ENCODE measurements around the gene SEMA4C.
"Not testable (repeated sequence)": the region's sequence is repeated elsewhere in the genome, so short reads cannot be mapped to it uniquely, and the experiment has no call there.

The SEMA4C gene

GRCh38 chr2:96863575-96864342, 6.1 kb downstream of the SEMA4C start:
- H3K27me3 ChIP-seq (ENCODE audit: control insufficient read depth in 1 of 2, insufficient read depth in 1 of 2, low read length in 2 of 2) = no peaks in the 10 kb centered on the region
- H3K36me3 ChIP-seq (ENCODE audit: control insufficient read depth in 1 of 2, insufficient read depth in 2 of 2, low read depth in 1 of 2, low read length in 2 of 2) = peaks cover 70 to 71% of the 10 kb centered on the region in 2 experiments
- H3K79me1 ChIP-seq (replicated peaks; ENCODE audit: low read length, poor library complexity, severe bottlenecking) = peaks cover 43% of the 10 kb centered on the region
- no peak overlapping the region for H2BK120ac ChIP-seq (ENCODE audit: low read depth, low read length)
- no peak overlapping the region for H3K27ac ChIP-seq (ENCODE audit: low read length, poor library complexity, severe bottlenecking)
- H2BK12ac ChIP-seq (ENCODE audit: low read length in 2 of 2) = no peak overlapping the region
- H4K91ac ChIP-seq (ENCODE audit: low read length) = no peak overlapping the region
- 97% methylated on average over 19 of the region's 19 CpGs for WGBS
- H2AFZ ChIP-seq (ENCODE audit: low read depth, low read length) = no peak overlapping the region
- no peak overlapping the region for H2BK15ac ChIP-seq (ENCODE audit: low read depth, poor library complexity, severe bottlenecking)
- no peak overlapping the region for H3K23ac ChIP-seq (ENCODE audit: low read length in 2 of 2)
- DNase-seq = no peak
- H4K8ac ChIP-seq (ENCODE audit: low read length) = no peak overlapping the region
- H2BK5ac ChIP-seq (ENCODE audit: low read depth, low read length, poor library complexity, severe bottlenecking) = no peak overlapping the region
- H3K9me3 ChIP-seq (ENCODE audit: control insufficient read depth, low read length) = no peaks in the 10 kb centered on the region
- H3K4ac ChIP-seq (ENCODE audit: low read depth in 1 of 2, low read length in 2 of 2) = no peak overlapping the region
- H3K4me1 ChIP-seq (ENCODE audit: control insufficient read depth, insufficient read depth, low read depth, low read length) = peaks cover 33% of the 10 kb centered on the region
- H3K4me3 ChIP-seq (ENCODE audit: insufficient read depth in 1 of 2, low read depth in 1 of 2, low read length in 2 of 2) = no peak overlapping the region
- no peak overlapping the region for H3K9ac ChIP-seq (ENCODE audit: low read length)
- H3K18ac ChIP-seq (ENCODE audit: low read depth in 1 of 2, low read length in 2 of 2) = no peak overlapping the region
- H3K14ac ChIP-seq (ENCODE audit: low read length in 2 of 2) = no peak overlapping the region
- H3K4me2 ChIP-seq (ENCODE audit: low read length, poor library complexity, severe bottlenecking) = no peak overlapping the region
- H2AK5ac ChIP-seq (ENCODE audit: low read length, severe bottlenecking) = no peak overlapping the region

GRCh38 chr2:96863056-96863455, 6.8 kb downstream of the SEMA4C start:
- 90% methylated on average over 3 of the region's 4 CpGs for WGBS
- not testable (repeated sequence) for H3K27ac ChIP-seq (ENCODE audit: low read length, poor library complexity, severe bottlenecking); H2BK120ac ChIP-seq (ENCODE audit: low read depth, low read length)

GRCh38 chr2:96861074-96861473, 8.8 kb downstream of the SEMA4C start:
- Histone ChIP-seq H3K4me1 (ENCODE audit: control insufficient read depth, insufficient read depth, low read depth, low read length) (peaks cover 25% of the 10 kb centered on the region), H2BK5ac (ENCODE audit: low read depth, low read length, poor library complexity, severe bottlenecking) (no peak overlapping the region), H2AFZ (ENCODE audit: low read depth, low read length) (no peak overlapping the region), H2BK15ac (ENCODE audit: low read depth, poor library complexity, severe bottlenecking) (no peak overlapping the region), H3K36me3 (ENCODE audit: control insufficient read depth in 1 of 2, insufficient read depth in 2 of 2, low read depth in 1 of 2, low read length in 2 of 2) (peaks cover 58 to 59% of the 10 kb centered on the region in 2 experiments), H3K4me3 (ENCODE audit: insufficient read depth in 1 of 2, low read depth in 1 of 2, low read length in 2 of 2) (no peak overlapping the region), H3K27ac (ENCODE audit: low read length, poor library complexity, severe bottlenecking) (no peak overlapping the region), H3K18ac (ENCODE audit: low read depth in 1 of 2, low read length in 2 of 2) (no peak overlapping the region), H2BK12ac (ENCODE audit: low read length in 2 of 2) (no peak overlapping the region), H3K9me3 (ENCODE audit: control insufficient read depth, low read length) (no peaks in the 10 kb centered on the region), H3K27me3 (ENCODE audit: control insufficient read depth in 1 of 2, insufficient read depth in 1 of 2, low read length in 2 of 2) (no peaks in the 10 kb centered on the region), H2BK120ac (ENCODE audit: low read depth, low read length) (no peak overlapping the region), H4K8ac (ENCODE audit: low read length) (no peak overlapping the region), H3K9ac (ENCODE audit: low read length) (no peak overlapping the region), H2AK5ac (ENCODE audit: low read length, severe bottlenecking) (no peak overlapping the region), H3K4ac (ENCODE audit: low read depth in 1 of 2, low read length in 2 of 2) (no peak overlapping the region), H3K14ac (ENCODE audit: low read length in 2 of 2) (no peak overlapping the region), H4K91ac (ENCODE audit: low read length) (no peak overlapping the region), H3K23ac (ENCODE audit: low read length in 2 of 2) (no peak overlapping the region), H3K79me1 (replicated peaks; ENCODE audit: low read length, poor library complexity, severe bottlenecking) (peaks cover 54% of the 10 kb centered on the region), H3K4me2 (ENCODE audit: low read length, poor library complexity, severe bottlenecking) (no peak overlapping the region)
- no peak for DNase-seq
- 96% methylated on average over 17 of the region's 17 CpGs for WGBS

More at GRCh38 chr2:96863056-96863455, 6.8 kb downstream of the SEMA4C start:
- H2AK5ac ChIP-seq (ENCODE audit: low read length, severe bottlenecking); H3K14ac ChIP-seq (ENCODE audit: low read length in 2 of 2); H4K8ac ChIP-seq (ENCODE audit: low read length); H3K4ac ChIP-seq (ENCODE audit: low read depth in 1 of 2, low read length in 2 of 2); H3K23ac ChIP-seq (ENCODE audit: low read length in 2 of 2); H3K4me3 ChIP-seq (ENCODE audit: insufficient read depth in 1 of 2, low read depth in 1 of 2, low read length in 2 of 2); DNase-seq; H3K9me3 ChIP-seq (ENCODE audit: control insufficient read depth, low read length); H3K4me2 ChIP-seq (ENCODE audit: low read length, poor library complexity, severe bottlenecking); H2AFZ ChIP-seq (ENCODE audit: low read depth, low read length); H4K91ac ChIP-seq (ENCODE audit: low read length); H3K18ac ChIP-seq (ENCODE audit: low read depth in 1 of 2, low read length in 2 of 2); H2BK5ac ChIP-seq (ENCODE audit: low read depth, low read length, poor library complexity, severe bottlenecking); H2BK12ac ChIP-seq (ENCODE audit: low read length in 2 of 2); H3K27me3 ChIP-seq (ENCODE audit: control insufficient read depth in 1 of 2, insufficient read depth in 1 of 2, low read length in 2 of 2); H3K9ac ChIP-seq (ENCODE audit: low read length); H2BK15ac ChIP-seq (ENCODE audit: low read depth, poor library complexity, severe bottlenecking): not testable (repeated sequence)
- H3K4me1 ChIP-seq (ENCODE audit: control insufficient read depth, insufficient read depth, low read depth, low read length) = peaks cover 36% of the 10 kb centered on the region
- peaks cover 43% of the 10 kb centered on the region for H3K79me1 ChIP-seq (replicated peaks; ENCODE audit: low read length, poor library complexity, severe bottlenecking)
- H3K36me3 ChIP-seq (ENCODE audit: control insufficient read depth in 1 of 2, insufficient read depth in 2 of 2, low read depth in 1 of 2, low read length in 2 of 2) = peaks cover 70 to 71% of the 10 kb centered on the region in 2 experiments

GRCh38 chr2:96860065-96861029, 9.5 kb downstream of the SEMA4C start:
- Histone ChIP-seq H3K9ac (ENCODE audit: low read length) (no peak overlapping the region), H3K27me3 (ENCODE audit: control insufficient read depth in 1 of 2, insufficient read depth in 1 of 2, low read length in 2 of 2) (no peaks in the 10 kb centered on the region), H3K23ac (ENCODE audit: low read length in 2 of 2) (no peak overlapping the region), H3K14ac (ENCODE audit: low read length in 2 of 2) (no peak overlapping the region), H3K18ac (ENCODE audit: low read depth in 1 of 2, low read length in 2 of 2) (no peak overlapping the region), H3K9me3 (ENCODE audit: control insufficient read depth, low read length) (no peaks in the 10 kb centered on the region), H3K4ac (ENCODE audit: low read depth in 1 of 2, low read length in 2 of 2) (no peak overlapping the region), H2BK5ac (ENCODE audit: low read depth, low read length, poor library complexity, severe bottlenecking) (no peak overlapping the region), H2AFZ (ENCODE audit: low read depth, low read length) (no peak overlapping the region), H2BK12ac (ENCODE audit: low read length in 2 of 2) (peak overlapping the region in 1 of 2 experiments; percentile 10), H4K8ac (ENCODE audit: low read length) (peak overlapping the region; percentile 24), H3K4me3 (ENCODE audit: insufficient read depth in 1 of 2, low read depth in 1 of 2, low read length in 2 of 2) (no peak overlapping the region), H3K4me1 (ENCODE audit: control insufficient read depth, insufficient read depth, low read depth, low read length) (peaks cover 22% of the 10 kb centered on the region), H3K79me1 (replicated peaks; ENCODE audit: low read length, poor library complexity, severe bottlenecking) (peaks cover 52% of the 10 kb centered on the region), H3K4me2 (ENCODE audit: low read length, poor library complexity, severe bottlenecking) (no peak overlapping the region), H2BK120ac (ENCODE audit: low read depth, low read length) (no peak overlapping the region), H3K27ac (ENCODE audit: low read length, poor library complexity, severe bottlenecking) (no peak overlapping the region), H2AK5ac (ENCODE audit: low read length, severe bottlenecking) (no peak overlapping the region), H2BK15ac (ENCODE audit: low read depth, poor library complexity, severe bottlenecking) (no peak overlapping the region), H4K91ac (ENCODE audit: low read length) (peak overlapping the region; percentile 78), H3K36me3 (ENCODE audit: control insufficient read depth in 1 of 2, insufficient read depth in 2 of 2, low read depth in 1 of 2, low read length in 2 of 2) (peaks cover 51% of the 10 kb centered on the region in 2 experiments)
- WGBS = 95% methylated on average over 38 of the region's 38 CpGs
- DNase-seq = no peak
